ENCODE results near the gene DLGAP1.

GRCh38 chr18:4074647-4075046 lies 380.5 kb downstream of the DLGAP1 start:
- no peak for TF ChIP-seq ZNF274 (IDR thresholded peaks at IDR 0.05; ENCODE audit: low read depth, low read length)
- TF ChIP-seq SUZ12 (IDR thresholded peaks at IDR 0.05; ENCODE audit: extremely low read depth, insufficient read depth, insufficient read length) = no peak
